ENCODE data around the gene FGGY.

DNA sequence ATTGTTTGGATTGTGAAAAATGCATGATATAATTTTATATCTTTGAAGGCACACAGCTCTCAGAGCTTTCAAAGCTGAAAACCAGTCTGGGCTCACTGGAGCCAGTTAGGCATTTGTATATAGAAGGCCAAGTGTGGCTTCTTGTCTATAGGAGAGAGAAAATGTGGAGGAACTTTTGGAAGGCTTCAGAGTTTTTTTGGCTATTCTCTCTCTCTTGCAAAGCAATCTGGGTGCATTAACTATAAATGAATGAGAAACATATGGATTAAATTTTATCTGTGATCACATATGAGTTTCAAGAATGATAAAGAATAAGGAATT, 301.2 kb downstream of the FGGY start:
- TF ChIP-seq POLR2A (IDR thresholded peaks at IDR 0.05; ENCODE audit: extremely low read depth, insufficient read length) (no peak), CTCF (IDR thresholded peaks at IDR 0.05; ENCODE audit: low read depth, low read length) (no peak), MYC (IDR thresholded peaks at IDR 0.05; ENCODE audit: low read depth, low read length) (no peak)
